NCI-H1436 treated with DMSO at 0.1 percent for 48 hours (cell line): ENCODE measurements around the gene FGF21.

Experiments used
- DNase-seq: peaks from one replicate; lab custom pipeline; 2025; lab: John Stamatoyannopoulos, UW

Gene FGF21

DNA sequence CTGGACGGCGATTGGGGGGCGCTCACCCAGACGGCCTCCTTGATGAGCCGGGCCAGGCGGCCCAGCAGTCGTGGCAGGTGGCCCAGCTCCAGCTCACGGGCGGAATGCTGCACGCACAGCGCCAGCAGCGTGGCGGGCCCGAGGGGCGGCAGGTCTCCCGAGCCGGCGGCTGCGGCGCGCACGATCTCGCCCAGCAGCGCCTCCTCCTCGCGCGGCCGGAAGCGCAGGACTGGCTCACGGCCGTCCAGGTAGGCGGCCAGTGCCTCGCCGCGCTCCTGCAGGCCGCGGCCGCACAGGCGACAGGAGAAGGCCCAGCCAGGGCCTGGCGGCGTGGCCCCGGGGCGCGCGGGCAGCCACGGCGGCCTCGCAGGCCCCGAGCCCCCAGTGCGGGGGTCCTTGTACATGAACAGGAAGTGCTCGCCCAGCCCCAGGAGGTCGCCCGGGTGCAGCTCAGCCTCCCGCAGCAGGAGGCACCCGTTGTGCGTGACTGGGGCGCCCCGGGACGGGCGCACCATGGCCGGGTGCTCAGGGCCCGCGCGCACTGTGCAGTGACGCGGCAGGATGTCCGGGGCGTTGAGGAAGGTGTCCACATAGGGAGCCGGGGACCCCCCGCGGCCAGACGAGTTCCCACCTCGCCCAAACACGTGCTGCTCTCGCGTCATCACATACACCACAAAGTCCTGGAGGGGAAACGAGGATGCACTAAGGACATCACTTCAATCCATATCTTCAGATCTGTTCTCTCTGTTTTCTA, 26.2 kb upstream of the FGF21 start:
- DNase-seq: no peak

DNA sequence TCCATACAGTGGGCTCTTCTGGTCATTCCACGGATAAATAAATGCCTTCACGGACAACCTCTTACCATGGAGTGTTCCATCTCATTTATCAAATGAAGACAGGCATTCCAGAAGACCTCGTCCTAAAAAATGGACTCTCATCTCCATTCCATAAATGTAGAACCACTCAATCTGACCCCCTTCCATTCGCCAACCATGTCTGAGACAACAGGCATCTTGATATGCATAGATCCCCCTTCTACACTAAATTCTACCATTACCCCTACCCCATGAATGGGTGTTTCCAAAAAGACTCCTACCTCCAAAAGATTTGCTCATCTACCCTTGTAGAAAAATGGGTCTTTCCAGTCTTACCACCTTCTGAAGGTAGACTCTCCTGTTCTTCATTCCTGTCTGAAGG, 23.9 kb upstream of the FGF21 start:
- DNase-seq: no peak

DNA sequence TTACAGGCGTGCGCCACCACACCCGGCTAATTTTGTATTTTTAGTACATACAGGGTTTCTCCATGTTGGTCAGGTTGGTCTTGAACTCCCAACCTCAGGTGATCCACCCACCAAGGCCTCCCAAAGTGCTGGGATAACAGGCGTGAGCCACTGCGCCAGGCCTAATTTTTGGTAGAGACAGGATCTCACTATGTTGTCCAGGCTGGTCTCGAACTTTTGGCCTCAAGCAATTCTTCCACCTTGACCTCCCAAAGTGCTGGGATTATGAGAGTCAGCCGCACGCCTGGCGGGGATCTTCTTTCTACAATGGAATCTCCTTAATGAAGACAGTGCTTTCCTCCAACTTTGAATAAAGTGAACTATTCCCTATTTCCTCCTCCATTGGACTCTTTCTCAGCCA, 20.7 kb upstream of the FGF21 start:
- no peak for DNase-seq

DNA sequence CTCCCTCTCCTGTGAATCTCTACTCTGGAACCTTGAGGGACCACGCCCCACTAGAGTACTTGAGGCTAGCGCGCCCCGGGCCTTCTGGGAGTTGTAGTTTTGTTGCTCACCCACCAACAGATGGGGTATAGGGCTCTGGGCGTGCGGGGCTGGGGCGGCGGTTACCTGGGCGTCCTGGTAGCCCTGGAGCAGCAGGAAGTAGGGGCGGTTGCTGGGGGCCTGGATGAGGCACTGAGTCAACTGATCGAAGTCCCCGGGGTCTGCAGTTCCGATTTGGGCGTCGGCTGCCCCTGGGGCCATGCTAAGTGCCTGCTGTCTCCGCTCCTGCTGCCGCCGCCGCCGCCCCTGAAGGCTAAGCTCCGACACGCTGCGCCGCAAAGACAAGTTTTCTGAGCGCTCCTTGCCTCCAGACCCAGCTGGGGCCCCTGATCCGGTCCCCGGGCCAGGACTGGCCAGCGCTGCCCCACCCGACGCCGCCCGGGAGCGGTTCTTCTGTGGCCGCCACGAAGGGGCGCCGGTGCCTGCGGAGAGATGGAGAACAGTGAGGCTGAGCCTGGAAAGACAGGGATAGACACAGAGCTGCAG, 20.2 kb upstream of the FGF21 start:
- DNase-seq: no peak

DNA sequence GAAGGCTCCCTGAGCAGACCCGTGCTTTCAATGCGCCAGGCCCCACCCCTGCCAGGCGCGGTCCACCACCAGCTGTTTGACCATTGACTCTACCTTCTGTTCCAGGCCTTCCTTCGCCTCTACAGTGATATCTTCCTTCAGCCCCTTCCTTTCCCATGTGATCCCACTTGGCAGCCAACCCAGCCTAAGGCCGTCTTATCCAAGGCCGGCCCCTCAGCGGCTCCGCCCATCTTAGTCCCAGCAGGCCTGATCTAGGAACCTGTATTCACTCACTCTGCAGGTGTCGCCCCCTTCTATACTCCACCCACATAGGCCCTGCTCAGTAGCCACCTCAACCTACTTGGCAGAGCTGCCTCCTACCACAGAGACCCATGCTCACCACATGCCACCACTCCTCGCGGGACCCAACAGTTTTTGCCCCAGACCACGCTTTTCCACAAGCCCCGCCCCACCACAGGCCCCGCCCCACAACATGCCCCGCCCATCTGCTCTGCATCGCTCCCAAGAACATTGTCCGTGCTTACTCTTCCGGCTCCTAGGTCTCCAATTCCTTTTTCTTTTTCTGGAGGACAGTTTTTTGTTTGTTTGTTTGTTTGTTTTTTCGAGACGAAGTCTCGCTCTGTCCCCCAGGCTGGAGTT, 17.8 kb upstream of the FGF21 start:
- DNase-seq: no peak

DNA sequence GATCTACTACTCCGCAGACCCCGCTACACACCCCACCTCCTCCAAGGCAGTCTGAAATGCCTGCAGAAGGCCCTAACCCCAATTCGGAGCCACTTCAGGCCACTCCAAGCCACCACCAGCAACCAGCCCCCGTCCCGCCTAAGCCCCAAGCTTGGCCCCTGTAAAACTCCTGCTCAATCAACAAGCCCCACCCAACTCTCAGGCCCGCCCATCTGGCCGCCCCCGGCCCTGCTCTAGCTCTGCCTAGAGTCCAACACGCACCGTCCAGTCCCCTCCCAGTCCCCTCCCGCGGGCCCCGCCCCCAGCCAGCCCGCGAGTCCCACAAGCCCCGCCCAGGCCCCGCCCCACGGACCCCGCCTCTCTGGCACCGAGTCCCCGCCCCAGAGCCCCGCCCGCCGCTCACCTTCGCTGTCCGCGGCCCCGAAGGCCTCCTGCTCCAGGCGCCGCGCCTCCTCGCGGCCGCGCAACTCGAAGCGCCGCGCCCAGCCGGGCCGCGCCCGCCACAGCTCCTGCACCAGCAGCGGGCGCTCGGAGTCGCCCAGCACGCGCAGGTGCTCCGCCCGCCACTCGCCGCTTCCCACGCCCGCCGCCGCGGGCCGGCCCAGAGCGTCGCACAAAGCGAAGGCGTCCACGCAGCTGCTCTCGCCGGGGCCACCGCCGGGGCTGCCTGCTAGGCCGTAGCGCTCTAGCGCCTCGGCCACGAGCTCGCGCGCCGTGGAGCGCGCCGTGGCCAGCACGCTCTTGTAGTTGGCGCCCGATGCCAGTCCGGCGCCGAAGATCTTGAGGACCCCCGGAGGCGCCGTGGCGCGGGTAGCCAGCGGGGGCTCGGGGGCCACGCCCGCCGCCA, 16.5 kb upstream of the FGF21 start:
- DNase-seq: no peak

DNA sequence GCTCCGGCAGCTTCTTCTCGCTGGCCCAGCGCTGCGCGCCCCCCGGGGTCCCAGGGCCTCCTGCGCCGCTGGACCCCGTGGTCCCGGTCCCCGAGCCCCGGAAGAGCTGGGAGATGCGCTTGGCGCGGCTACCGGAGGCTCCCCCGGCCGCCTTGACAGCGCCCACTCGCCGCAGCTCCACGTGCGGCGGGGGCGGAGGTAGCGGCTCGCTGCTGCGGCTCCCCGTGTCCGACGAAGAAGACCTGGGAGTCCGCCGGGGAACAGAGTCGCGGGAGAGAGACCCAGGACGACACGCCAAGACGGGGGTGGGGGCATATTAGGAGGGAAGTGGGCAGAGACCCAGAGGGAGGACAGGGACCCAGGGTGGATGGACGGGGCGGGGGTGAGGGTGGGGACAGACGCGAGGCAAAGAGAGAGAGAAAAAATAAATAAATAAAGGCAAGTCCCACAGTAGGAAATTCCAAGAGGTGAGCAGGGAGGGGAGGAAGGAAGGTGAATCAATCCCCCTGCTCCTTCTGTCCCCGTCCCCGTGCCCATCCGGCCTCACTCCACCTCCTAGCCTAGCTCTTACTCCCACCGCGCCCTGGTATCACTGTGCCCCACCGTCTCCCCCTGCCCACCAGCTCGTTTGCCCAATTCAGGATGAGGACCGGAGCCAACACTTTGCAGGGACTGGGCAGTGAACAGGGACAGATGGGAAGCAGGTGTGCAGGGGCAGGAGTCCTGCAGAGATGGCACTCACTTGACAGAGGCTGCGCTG, 15.7 kb upstream of the FGF21 start:
- no peak for DNase-seq

DNA sequence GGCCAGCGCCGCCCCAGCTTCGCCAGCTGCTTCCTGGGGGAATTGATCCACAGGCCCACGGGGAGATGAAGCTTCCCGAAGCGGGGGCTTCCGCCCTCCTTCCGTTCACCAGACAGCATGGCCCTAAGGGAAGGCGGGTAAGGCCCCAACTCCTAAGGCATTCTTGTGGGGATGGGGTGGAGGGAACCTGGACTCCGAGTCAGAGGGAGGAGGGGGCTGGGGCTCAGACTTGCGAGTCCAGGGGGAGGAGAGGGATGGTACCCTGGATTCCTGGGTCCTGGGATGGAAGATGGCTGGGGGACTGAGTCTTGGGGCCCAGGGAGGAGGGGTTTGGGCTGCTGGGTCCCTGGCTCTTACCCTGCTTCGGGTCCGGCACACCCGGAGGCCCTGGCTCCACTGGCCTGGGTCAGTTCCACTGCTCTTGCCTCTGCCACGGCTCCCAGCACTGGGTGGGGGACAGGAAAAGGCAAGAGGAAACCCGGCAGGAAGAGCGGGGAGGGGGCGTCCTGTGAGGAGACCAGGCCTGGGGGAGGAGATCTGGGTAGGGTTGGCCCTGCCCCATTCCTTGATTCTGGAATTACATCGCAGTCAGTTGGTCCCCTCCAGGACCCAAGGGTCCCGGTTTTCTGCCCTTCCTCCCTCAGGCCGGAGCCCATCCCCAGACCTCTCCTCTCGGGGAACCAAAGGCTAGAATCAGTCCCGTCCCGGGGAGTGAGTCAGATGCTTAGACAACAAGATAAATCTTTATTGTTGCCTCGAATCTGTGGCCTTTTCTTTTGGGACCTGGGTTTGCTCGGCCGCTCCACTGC, 15.0 kb upstream of the FGF21 start, which contains the start of gene RASIP1:
Gene RASIP1 (minus strand): TSS at position 447 of the 809 bp plus-strand sequence. CDS start 328 bp downstream, at position 119.
- no peak for DNase-seq

DNA sequence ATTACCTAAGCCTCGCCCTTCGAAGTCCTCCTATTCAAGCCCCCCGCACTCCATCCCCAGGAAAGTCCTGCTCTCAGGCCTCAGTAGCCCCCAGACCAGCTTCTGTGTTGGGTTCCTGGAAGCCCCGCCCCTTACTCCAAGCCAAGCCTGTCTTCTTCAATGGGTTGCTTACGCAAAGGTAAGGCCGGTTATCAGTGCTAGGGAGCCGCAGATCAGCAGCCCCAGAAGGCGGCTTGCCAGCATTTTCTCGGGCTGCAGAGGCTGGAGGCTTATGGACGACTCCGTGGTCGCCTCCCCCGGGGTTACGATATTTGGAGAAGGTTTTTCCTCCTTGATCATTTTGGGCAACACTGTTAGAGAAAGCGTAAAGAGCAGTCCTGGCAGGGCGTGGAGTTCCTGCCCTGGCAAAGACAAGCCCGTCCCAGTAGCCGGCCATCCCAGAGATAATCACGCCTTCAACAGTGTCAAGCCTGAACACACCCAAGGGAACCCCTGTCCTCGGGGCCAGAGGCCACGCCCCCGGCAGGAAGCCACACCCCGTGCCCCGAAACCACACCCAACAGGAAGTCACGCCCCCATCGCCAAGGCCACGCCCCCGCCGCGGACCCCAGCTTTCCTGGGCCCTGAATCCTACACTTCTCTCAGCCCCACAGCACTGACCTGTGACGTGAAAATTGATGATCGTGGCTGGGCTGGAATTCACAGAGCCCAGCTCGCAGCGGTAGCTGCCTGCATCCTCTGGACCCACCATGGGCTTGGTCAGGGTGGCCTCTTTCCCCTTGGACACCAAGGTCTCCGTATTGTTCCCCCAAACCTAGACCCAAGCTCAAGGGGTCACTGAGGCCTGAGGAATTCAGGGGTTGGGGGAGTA, 14.0 kb upstream of the FGF21 start:
- DNase-seq: no peak

DNA sequence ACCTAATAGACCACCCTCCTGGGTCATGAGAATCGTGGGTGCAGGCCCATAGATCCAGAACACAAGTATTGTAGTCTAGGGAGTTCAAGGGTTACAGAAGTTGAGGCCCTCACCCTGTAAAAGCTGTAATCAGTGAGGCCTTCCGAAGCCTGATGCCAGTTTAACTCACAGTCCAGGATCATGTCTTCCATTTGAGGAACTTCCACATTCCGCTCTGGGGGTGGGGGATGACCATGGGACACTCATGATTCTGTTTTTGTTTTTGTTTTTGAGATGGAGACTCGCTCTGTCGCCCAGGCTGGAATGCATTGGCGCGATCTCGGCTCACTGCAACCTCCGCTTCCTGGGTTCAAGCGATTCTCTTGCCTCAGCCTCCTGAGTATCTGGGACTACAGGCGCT, 13.2 kb upstream of the FGF21 start:
- DNase-seq: no peak

DNA sequence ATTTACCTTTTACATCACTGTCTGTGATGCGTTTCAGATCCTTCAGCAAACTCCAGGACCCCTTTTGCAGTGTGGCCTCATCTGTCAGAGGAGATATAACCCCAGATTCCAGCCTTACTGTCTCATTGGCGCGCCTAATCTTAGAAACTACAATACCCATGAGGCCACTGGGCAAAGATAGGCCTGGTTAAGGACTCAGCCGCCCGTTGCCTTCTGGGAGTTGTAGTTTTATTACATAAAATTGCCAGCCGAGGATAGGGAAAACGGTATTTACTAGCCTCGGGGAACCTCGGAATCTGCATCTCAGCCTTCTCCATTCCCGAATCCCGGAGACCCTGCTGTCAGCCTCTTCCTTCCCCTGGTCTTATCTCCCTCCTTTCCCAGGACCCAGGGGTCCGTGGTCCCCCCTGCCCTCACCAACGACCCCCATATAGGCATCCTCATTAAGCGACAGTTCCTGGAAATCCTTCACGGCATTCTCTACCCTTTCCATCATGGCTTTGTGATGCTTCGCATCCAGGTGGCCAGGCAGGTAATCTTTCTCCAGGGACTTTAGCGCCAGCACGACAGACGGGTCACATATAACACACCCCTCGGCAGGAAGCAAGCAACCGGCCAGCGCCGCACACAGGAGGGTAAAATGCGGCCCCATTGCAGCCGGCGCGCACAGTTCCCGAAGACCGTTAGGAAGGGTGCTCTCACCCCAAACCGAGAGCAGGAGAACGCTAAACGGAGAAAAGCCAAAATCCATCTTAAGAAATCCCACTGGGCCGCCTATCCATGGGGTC, 9.9 kb upstream of the FGF21 start:
- DNase-seq: no peak

DNA sequence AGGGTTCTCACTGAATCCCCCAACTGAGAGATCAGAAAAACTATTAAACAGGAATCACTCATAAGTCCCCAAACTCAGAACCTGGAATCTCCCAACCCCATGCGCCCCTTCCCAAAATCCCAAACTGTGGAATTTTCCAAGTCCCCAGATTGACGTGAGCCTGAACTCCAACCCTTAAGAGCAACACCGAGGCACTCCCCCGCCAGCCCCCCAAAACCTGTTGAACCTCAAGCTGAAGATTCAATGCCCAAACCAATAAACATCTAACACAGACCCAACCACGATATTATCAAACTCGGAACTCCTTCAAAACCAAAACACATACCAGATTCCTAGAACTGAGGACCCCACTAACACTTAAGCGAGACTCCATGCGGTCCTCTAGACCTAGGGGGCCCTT, 9.2 kb upstream of the FGF21 start:
- DNase-seq: no peak

DNA sequence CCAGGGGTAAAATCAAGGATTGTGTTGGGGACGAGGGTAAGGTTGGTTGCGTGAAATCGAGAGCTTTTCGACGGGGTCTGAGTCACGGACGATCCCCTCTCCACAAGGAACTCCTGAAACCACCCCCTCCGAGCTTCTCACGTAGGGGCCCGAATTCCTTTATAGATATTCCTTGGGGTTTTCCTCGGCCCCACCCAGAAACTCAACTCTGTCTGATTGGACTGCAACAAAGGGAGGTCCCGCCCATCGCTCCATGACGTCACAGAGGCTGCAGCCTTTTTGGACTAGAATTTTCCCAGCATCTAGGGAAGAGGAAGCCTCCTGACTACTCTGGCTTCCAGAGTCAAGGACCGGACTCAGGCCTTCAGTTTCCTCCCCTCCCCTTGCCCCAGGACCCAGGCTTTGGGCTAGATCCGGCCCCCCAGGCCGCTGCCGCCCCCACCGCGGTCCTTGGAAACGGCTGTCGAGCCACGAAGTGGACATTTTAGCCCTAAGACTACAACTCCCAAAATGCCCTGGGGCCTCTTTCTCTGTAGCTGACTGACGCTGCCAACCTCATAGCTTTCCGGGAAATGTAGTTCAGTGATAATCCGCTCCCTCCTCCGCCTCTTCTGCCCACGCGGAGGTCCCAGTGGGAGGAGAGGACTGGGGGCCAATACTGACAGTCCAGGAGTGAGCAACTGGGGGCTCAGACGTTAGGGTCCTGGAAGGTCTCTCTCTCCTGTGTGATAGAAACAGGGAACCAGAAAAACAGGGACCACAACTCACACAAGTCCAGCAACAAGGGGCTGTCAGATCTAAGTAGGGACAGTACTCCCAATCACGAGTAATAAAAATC, 8.4 kb upstream of the FGF21 start, which contains the start of gene IZUMO1:
Gene IZUMO1 (minus strand): TSS at position 172 of the 838 bp plus-strand sequence. CDS start 1,050 bp downstream, outside the sequence.
- no peak for DNase-seq

DNA sequence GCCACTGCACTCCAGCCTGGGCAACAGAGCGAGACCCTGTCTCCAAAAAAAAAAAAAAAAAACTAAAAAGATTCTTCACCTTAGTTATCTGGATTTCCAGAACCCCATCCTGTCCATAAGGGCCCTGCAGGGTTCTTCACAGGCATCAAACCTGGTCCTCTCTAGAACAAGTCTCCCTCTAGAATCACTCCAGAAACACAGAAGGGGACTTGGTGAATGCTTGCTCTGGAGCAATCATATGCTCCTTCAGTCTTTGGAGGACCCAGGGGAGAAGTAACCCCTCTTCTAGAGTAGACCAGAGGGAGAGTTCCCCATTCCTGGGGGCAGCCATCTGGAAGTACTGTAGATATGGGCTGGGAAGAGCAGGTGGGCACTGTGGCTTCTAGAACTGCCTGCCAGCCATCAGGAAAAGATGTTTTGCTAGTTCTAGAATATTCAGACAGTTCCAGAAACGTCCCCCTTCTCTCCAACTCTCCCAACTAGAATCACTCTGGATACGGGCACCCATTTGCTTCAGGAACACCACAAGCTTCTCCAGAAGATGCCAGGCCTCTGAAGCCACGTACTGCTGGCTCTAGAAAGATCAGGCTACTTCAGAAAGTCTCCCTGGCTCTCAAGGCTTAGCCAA, 5.6 kb upstream of the FGF21 start:
- DNase-seq: no peak

DNA sequence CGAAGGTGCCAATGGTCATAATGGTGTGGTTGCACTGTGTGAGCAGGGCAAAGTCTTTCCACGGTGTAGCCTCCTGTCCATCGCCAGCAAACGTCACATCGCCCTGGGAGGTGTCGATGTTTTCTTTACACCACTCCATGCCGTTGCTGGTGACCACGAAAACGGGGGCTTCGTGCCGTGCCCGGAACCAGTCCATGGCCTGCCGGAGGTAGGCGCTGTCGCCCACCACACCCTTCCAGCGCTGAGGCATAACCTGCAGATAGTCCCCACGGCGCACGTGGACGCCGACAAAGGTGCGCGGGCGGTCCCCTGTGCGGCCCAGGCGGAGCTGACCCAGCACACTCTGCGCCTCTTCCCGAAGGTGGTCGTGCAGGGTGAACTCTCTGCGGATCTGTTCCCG, 5.0 kb upstream of the FGF21 start:
- DNase-seq: no peak

DNA sequence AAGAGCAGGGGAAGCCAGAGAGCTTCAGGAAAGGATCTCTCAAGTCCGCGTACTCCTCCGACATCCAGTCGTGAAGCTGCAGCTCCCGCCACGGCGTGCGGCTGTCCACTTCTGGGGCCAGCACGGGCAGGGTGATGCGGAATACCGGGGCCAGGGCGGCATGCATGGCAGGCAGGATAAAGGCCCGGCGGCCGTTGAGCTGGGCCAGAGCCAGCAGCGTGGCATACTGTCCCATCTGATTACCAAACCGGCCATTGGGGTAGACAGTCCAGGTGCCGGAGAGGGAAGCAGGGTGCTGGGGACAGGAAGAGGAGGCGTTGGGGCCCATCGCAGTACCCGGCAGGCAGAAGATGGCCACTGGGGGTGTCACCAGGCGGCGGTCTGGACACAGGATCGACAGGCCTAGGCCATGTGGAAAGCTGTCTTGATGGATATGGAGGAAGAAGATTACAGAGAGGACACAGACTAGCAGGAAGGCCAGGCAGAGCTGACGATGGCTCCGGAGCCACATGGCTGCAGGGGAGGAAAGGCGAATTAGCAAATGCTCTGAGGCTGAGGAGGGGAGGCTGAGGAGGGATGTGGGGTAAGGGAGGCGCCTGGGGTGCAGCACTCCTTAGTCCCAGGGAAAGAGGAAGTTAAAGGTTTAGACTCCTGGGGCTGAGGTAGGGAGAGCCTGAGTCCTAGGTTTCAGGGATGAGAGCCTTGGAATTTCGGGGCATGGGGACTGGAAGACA, 4.4 kb upstream of the FGF21 start:
- DNase-seq: no peak
